GM21360 (cell line): ENCODE measurements around the gene PDE6B.
"Not testable (repeated sequence)": the region's sequence is repeated elsewhere in the genome, so short reads cannot be mapped to it uniquely, and the experiment has no call there.

ENCODE experiments used
- ATAC-seq: cut with Tn5 transposase; IDR thresholded peaks from one replicate; pipeline ENCODE4 v1.9.1; 2021; ENCODE audit warnings: mild to moderate bottlenecking, moderate library complexity; ENCODE audit not compliant: unreplicated experiment

Gene PDE6B

GRCh38 chr4:624705-625590, at the start of gene PDE6B:
Gene PDE6B (plus strand): TSS chr4:625573. CDS start chr4:625627, 54 bp downstream.
- no peak for ATAC-seq

GRCh38 chr4:576245-576821, 49.0 kb upstream of the PDE6B start, which contains the start of gene TMEM271:
Gene TMEM271 (minus strand): TSS chr4:576295. CDS start chr4:576062, 233 bp downstream.
- ATAC-seq = no peak

DNA sequence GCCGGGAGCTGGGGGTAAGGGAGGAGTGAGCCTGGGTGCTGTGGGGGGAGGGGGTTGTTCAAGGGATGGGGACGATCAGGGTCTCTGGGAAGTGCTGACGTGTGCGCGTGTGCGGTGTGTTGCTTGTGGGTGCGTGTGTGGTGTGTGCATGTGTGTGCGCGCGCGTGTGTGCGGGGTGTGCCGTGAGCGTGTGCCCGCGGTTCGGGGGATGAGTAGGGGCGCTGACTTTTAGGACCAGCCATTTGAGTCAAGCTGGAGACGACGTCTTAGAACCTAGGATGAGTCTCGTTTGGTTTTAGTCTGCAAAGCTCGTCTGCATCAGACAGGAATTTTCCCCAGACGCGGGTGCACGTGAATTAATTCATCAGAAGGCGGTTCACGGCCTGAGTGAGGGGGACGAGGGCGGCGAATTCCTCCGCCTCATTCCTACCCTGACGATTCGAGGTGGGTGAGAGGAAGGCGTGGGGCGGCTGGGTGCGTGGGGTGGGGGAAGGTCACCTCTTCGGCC, 48.3 kb upstream of the PDE6B start:
- ATAC-seq = no peak

- ATAC-seq = no peak
Observed at GRCh38 chr4:577499-578450, 47.6 kb upstream of the PDE6B start.

DNA sequence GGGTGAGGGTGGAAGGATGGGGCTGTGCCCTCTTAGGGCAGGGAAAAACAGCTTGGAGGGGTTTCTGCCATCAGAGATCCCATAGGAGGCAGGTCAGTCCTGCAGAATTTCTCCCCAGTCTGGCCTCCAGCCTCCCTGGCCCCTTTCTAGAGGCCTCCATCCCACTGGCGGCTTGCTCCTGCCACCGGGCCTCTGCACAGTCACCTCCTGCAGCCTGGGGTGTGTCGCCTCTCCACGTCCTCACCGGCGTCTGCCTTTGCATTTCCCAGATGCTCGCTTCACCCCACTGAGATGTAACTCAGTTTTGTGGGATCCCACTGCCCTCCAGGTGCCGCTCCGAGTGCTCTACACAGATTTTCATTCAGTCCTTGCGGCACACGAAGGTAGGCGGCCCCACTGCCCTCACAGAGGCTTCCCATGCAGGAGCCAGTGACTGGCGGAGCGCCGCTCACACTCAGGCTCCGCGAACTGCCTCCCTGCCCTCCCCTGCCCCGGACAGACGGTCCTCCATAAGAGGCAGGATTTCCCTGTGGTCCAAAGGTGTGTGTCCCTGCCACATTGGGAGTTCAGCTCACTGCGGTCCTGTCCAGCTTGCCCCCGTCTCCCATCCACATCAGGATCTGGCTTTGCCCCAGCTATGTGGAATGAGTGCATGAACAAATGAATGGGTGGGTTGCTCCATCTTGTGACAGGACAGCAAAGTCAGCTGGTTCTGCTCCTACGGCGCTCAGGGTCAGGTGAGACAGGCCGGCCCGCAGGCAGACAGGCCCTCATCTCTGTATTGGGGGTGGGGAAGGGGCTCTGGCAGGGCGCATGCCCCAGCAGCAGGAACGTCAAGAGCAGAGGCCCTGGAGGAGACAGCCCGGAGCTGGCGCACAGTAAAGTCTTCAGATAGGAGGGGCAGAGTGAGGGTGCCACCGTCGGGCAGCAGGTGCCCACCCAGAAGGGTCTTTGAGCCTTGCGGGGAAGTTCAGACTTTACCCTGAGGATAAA, 46.6 kb upstream of the PDE6B start:
- no peak for ATAC-seq

DNA sequence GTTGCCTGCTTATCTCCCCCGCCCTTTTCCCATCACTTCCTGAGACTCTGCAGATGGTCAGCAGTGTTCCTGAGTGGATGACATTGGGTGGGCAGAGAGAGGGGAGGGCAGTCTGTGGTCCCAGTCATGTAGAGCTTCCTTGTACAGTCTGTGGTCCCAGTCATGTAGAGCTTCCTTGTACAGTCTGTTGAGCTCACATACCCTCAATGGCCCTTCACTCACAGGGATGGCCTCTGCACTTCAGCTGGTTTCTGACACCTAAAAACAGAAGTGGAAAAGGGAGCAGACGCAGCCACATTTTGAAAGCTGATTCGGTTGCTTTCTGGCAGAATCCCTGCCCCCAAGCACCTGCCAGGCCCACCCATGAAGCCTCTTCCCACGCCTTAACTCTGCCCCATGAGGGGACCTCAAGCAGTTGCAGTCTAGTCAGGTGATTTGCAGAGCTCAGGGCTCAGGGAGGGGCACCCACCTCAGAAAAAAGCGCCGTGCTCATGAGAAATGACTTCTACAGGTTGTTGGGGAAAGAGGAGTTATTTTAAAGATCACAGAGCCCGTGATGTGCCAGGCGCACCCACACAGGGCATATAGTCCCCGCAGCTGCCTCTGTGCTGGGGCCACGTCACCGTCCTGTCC, 45.7 kb upstream of the PDE6B start:
- ATAC-seq = no peak

- no peak for ATAC-seq
Observed at GRCh38 chr4:581181-581580, 44.2 kb upstream of the PDE6B start.

DNA sequence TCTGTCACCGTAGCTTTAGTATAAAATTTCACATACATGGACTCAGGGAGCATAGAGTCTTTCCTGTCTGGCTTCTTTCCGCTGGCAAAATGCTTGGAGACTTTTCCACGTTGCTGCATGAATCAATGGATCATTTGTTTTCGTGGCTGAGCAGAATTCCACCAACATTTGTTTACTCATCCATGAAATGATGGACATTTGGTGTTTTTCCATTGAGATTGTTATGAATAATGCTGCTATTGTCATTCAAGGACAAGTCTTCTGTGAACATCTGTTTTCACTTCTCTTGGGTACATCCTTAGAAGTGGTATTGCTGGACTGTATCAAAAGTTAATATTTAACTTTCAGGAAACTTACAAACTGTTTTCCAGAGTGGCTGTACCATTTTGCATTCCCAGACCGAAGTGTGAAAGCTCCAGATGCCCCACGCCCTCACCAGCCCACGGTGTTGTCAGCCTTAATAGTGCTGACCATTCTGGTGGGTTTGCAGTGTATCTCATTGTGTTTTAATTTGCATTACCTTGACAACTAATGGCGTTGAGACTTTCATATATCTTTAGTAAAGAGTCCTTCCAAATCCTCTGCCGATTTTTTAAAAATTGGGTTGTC, 43.5 kb upstream of the PDE6B start:
- ATAC-seq = no peak

DNA sequence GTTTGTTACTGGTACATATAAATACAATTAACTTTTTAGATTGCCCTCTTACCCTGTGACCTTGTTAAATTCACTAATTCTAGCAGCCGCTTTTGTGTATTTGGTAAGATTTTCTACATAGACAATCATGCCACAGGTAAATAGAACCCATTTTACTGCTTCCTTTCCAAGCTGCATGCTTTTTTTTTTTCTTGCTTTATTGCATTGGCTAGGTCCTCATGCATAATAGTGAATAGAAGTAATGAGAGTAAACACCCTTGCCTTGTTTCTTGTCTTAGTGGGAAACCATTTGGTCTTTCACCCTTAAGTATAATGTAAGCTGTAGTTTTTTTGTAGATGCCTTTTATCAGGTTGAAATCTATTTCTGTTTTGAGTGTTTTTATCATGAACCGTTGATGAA, 41.6 kb upstream of the PDE6B start:
- no peak for ATAC-seq

GRCh38 chr4:587671-588350, 37.6 kb upstream of the PDE6B start:
- no peak for ATAC-seq

- ATAC-seq = no peak
Observed at GRCh38 chr4:588351-588849, 37.0 kb upstream of the PDE6B start.

DNA sequence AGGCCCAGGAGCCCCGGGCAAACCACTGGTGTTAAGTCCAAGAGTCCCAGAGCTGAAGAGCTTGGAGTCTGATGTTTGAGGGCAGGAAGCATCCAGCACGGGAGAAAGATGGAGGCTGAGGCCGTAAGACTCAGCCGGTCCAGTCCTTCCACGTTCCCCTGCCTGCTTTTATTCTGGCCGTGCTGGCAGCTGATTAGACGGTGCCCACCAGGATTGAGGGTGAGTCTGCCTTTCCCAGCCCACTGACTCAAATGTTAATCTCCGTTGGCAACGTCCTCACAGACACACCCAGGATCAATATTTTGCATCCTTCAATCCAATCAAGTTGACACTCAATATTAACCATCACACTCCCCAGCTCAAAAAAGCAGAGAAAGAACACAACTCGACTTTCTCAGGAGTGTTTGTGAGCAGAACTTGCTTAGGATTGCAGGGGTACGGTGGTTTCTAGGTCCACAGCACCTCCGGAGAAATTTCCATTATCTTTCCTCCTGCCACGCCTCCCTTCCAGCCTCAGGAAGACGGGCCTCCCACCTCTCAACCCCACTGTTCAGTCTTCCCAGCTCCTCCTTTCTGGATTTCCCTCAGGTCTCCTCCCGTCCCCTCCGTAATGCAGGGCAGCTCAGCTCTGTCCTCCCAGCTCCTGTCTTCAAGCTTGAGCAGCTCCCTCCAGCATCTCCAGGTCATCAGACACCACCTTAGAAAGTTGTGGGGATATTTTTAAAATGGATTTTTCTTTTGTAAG, 36.0 kb upstream of the PDE6B start:
- no peak for ATAC-seq

DNA sequence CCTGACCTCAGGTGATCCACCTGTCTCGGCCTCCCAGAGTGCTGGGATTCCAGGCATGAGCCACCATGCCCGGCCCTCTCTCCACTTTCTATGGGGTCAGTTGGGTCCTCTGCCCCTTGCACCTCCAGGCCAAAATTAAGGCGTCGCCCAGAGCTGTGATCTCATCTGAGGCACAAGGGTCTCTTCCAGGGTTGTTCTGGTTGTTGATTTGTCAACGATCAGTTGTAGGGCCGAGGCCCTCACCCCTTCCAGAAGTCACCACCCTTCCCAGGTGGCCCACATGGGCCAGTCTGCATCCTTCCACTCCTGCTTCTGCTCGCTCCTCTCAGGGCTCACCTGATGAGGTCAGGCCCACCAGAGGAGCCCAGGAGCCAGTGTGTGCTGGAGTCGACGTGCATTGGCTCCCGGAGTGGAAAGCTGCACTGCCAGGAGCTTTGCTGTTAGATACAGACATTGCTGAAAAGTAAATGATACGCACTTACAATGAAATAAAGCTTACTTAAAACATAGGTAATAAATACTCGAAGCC, 35.0 kb upstream of the PDE6B start:
- no peak for ATAC-seq

DNA sequence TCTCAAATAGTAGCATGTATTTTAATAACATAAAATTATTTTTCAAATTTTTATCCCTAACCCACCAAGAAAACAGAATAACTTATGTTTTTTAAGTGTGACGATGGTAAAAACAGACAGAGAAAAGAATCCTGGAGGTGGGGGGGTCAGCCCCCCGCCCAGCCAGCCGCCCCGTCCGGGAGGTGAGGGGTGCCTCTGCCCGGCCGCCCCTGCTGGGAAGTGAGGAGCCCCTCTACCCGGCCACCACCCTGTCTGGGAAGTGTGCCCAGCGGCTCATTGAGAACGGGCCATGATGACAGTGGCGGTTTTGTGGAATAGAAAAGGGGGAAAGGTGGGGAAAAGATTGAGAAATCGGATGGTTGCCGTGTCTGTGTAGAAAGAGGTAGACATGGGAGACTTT, 33.2 kb upstream of the PDE6B start:
- ATAC-seq = not testable (repeated sequence)

DNA sequence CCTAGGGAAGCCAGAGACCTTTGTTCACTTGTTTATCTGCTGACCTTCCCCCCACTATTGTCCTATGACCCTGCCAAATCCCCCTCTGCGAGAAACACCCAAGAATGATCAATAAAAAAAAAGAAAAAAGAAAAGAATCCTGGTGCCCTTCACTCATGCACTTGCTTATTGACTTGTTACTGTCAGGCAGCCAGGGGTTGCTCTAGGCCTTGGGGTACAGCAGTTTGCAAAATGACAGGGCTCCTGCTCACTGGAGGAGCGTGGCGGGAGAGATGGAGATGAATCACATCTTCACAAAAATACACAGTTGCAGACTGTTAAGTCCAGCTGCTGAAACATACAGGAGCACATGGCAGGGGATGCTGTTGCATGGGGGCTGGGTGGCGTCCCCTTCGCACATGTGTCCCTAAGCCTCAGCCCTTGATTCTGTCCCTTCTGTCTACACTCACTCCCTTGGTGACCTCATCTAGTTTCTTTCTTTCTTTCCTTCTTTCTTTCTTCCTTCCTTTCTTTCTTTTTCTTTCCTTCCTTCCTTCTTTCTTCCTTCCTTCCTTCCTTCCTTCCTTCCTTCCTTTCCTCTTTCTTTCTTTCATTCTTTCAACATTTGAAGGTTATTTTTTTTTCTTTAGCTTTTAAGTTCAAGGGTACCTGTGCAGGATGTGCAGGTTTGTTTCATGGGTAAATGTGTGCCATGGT, 32.4 kb upstream of the PDE6B start:
- no peak for ATAC-seq

DNA sequence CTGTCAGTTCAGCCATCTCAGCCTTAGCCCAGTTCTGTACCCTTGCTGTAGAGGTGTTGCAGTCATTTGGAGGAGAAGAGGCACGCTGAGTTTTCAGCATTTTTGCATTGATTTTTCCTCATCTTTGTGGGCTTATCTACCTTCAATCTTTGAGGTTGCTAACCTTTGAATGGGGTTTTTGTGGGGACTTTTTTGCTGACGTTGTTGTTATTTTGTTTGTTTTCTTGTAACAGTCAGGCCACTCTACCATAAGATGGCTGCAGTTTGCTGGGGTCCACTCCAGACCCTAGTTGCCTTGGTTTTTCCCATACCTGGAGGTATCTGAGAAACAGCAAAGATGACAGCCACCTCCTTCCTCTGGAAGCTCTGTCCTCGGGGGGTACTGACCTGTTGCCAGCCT, 26.4 kb upstream of the PDE6B start:
- no peak for ATAC-seq

GRCh38 chr4:600166-600565, 25.2 kb upstream of the PDE6B start:
- ATAC-seq = no peak
